ENCODE data around the gene IGFL1.

- no peak for TF ChIP-seq BRCA1 (IDR thresholded peaks at IDR 0.05; ENCODE audit: low read depth, low read length)
- TF ChIP-seq, protein P1, sequence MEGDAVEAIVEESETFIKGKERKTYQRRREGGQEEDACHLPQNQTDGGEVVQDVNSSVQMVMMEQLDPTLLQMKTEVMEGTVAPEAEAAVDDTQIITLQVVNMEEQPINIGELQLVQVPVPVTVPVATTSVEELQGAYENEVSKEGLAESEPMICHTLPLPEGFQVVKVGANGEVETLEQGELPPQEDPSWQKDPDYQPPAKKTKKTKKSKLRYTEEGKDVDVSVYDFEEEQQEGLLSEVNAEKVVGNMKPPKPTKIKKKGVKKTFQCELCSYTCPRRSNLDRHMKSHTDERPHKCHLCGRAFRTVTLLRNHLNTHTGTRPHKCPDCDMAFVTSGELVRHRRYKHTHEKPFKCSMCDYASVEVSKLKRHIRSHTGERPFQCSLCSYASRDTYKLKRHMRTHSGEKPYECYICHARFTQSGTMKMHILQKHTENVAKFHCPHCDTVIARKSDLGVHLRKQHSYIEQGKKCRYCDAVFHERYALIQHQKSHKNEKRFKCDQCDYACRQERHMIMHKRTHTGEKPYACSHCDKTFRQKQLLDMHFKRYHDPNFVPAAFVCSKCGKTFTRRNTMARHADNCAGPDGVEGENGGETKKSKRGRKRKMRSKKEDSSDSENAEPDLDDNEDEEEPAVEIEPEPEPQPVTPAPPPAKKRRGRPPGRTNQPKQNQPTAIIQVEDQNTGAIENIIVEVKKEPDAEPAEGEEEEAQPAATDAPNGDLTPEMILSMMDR (IDR thresholded peaks at IDR 0.05 in 2 of 3, conservative IDR thresholded peaks at IDR 0.05 in 1 of 3; ENCODE audit: control insufficient read depth in 2 of 3, extremely low read depth in 1 of 3, insufficient read depth in 1 of 3, low read depth in 3 of 3, low read length in 3 of 3): no peak
- no peak for TF ChIP-seq TARDBP (IDR thresholded peaks at IDR 0.05; ENCODE audit: borderline replicate concordance)
- TF ChIP-seq, protein P2, sequence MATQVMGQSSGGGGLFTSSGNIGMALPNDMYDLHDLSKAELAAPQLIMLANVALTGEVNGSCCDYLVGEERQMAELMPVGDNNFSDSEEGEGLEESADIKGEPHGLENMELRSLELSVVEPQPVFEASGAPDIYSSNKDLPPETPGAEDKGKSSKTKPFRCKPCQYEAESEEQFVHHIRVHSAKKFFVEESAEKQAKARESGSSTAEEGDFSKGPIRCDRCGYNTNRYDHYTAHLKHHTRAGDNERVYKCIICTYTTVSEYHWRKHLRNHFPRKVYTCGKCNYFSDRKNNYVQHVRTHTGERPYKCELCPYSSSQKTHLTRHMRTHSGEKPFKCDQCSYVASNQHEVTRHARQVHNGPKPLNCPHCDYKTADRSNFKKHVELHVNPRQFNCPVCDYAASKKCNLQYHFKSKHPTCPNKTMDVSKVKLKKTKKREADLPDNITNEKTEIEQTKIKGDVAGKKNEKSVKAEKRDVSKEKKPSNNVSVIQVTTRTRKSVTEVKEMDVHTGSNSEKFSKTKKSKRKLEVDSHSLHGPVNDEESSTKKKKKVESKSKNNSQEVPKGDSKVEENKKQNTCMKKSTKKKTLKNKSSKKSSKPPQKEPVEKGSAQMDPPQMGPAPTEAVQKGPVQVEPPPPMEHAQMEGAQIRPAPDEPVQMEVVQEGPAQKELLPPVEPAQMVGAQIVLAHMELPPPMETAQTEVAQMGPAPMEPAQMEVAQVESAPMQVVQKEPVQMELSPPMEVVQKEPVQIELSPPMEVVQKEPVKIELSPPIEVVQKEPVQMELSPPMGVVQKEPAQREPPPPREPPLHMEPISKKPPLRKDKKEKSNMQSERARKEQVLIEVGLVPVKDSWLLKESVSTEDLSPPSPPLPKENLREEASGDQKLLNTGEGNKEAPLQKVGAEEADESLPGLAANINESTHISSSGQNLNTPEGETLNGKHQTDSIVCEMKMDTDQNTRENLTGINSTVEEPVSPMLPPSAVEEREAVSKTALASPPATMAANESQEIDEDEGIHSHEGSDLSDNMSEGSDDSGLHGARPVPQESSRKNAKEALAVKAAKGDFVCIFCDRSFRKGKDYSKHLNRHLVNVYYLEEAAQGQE (IDR thresholded peaks at IDR 0.05; ENCODE audit: low read depth, low read length): no peak
- TF ChIP-seq FOS (IDR thresholded peaks at IDR 0.05; ENCODE audit: borderline replicate concordance, extremely low read depth, insufficient read length): no peak
- TF ChIP-seq MLLT1 (IDR thresholded peaks at IDR 0.05): no peak
- no peak for TF ChIP-seq ZNF274 (IDR thresholded peaks at IDR 0.05; ENCODE audit: insufficient read depth, insufficient read length)
- no peak for TF ChIP-seq IRF3 (IDR thresholded peaks at IDR 0.05)
- TF ChIP-seq POLR2A (IDR thresholded peaks at IDR 0.05; ENCODE audit: low read depth, low read length): no peak
- no peak for TF ChIP-seq TBL1XR1 (IDR thresholded peaks at IDR 0.05; ENCODE audit: low read depth, low read length)
- no peak for TF ChIP-seq RUNX3 (IDR thresholded peaks at IDR 0.05; ENCODE audit: low read length)
- no peak for TF ChIP-seq POLR2AphosphoS5 (IDR thresholded peaks at IDR 0.05; ENCODE audit: low read length)
- TF ChIP-seq E4F1 (IDR thresholded peaks at IDR 0.05; ENCODE audit: borderline replicate concordance, partially characterized antibody): no peak
Measured at GRCh38 chr19:46181388-46181779, 48.2 kb upstream of the IGFL1 start.

All from GM12878 (cell line).